NCI-H2227 (cell line): ENCODE measurements around the gene THG1L.

Source experiments
- DNase-seq: peaks from one replicate; lab custom pipeline; 2025; ENCODE audit not compliant: unreplicated experiment; lab: John Stamatoyannopoulos, UW

The THG1L gene

GRCh38 chr5:157750320-157750719 lies 19.1 kb downstream of the THG1L start:
- DNase-seq = no peak

GRCh38 chr5:157756122-157756521 lies 24.9 kb downstream of the THG1L start:
- no peak for DNase-seq

- DNase-seq = no peak
Observed at GRCh38 chr5:157758706-157759105, 27.5 kb downstream of the THG1L start.

- DNase-seq = peak; percentile 65
Observed at GRCh38 chr5:157761690-157762621, 30.7 kb downstream of the THG1L start.

GRCh38 chr5:157764531-157764930 lies 33.3 kb downstream of the THG1L start:
- DNase-seq = no peak

- DNase-seq = no peak
Observed at GRCh38 chr5:157766442-157766841, 35.2 kb downstream of the THG1L start.

GRCh38 chr5:157766902-157767301 lies 35.7 kb downstream of the THG1L start:
- no peak for DNase-seq

GRCh38 chr5:157767689-157768088 lies 36.5 kb downstream of the THG1L start:
- DNase-seq = no peak

- no peak for DNase-seq
Observed at GRCh38 chr5:157770665-157771064, 39.4 kb downstream of the THG1L start.

- peak; percentile 41 for DNase-seq
Observed at GRCh38 chr5:157772127-157772526, 40.9 kb downstream of the THG1L start.

- no peak for DNase-seq
Observed at GRCh38 chr5:157778121-157778805, 47.0 kb downstream of the THG1L start.

GRCh38 chr5:157779221-157779620 lies 48.0 kb downstream of the THG1L start:
- DNase-seq = no peak

GRCh38 chr5:157785801-157786200 lies 54.6 kb downstream of the THG1L start:
- no peak for DNase-seq
